ENCODE data around the gene RGS16. TPM values are rescaled to one million over a fixed set of nuclear protein-coding genes. Genes with fewer than 3 reads are reported as not detected.

RGS16 gene
- total and polyA plus RNA-seq, 9 of the 15 experiments (the other 6 are each of a cell fraction or from before 2014, with no cell fraction given) = 0.07 to 0.55 (median 0.36) TPM

GRCh38 chr1:182646739-182647138 lies 42.5 kb upstream of the RGS16 start:
- no peaks in the 10 kb centered on the region for H3K79me2 ChIP-seq (ENCODE audit: control insufficient read depth, insufficient read depth, low read length)
- intact Hi-C loops (cut with micrococcal nuclease) (no loop called here), in situ Hi-C loops (cut with MboI) (no loop called here)
- no peak overlapping the region for H3K9ac ChIP-seq (ENCODE audit: insufficient read depth in 1 of 2, low read depth in 2 of 2, low read length in 2 of 2)
- no peak overlapping the region for H3K27ac ChIP-seq (ENCODE audit: extremely low read depth, low read depth, low read length)
- TF ChIP-seq SRF (CRISPR knock-in tag; IDR thresholded peaks at IDR 0.05) (no peak), SMAD3 (CRISPR knock-in tag; conservative IDR thresholded peaks at IDR 0.05) (no peak), HMGN3 (IDR thresholded peaks at IDR 0.05; ENCODE audit: borderline replicate concordance, extremely low read depth, insufficient read length, low read depth, low read length) (no peak), BRD4 (IDR thresholded peaks at IDR 0.05) (no peak), ZNF174 (CRISPR knock-in tag; IDR thresholded peaks at IDR 0.05) (no peak), PURB (CRISPR knock-in tag; IDR thresholded peaks at IDR 0.05; ENCODE audit: low read depth) (no peak), RNF219 (CRISPR knock-in tag; IDR thresholded peaks at IDR 0.05) (no peak), ZNF143 (CRISPR knock-in tag; IDR thresholded peaks at IDR 0.05) (no peak), BRF1 (IDR thresholded peaks at IDR 0.05; ENCODE audit: borderline replicate concordance, extremely low read depth, insufficient read length) (no peak), RBM17 (IDR thresholded peaks at IDR 0.05; ENCODE audit: borderline replicate concordance, low read depth, low read length) (no peak), HINFP (tag; conservative IDR thresholded peaks at IDR 0.05; ENCODE audit: low read depth) (no peak)
- no peak overlapping the region for H2AFZ ChIP-seq (ENCODE audit: low read depth, low read length)
- H3K4me3 ChIP-seq = no peak overlapping the region
- peaks cover 21 to 43% of the 10 kb centered on the region in 2 experiments for H3K27me3 ChIP-seq (ENCODE audit: control insufficient read depth in 2 of 2, insufficient read depth in 2 of 2, low read length in 2 of 2)
- no peaks in the 10 kb centered on the region for H3K36me3 ChIP-seq (ENCODE audit: control insufficient read depth, insufficient read depth, low read length)
- H3K4me1 ChIP-seq (replicated peaks in 1 of 2; ENCODE audit: control insufficient read depth in 2 of 2, insufficient read depth in 2 of 2, low read length in 2 of 2) = no peaks in the 10 kb centered on the region
- ChIA-PET CTCF (ENCODE audit: low intra/inter-chr PET ratio) (no interaction called here), POLR2A (interaction anchor here (0.6 to 1.0 kb wide), 2 partner anchors 28 to 300 kb away, joined by 3 read pairs; no protein-coding TSS in a partner anchor)
- no peak for DNase-seq (ENCODE audit: extremely low read depth in 1 of 4, low spot score in 3 of 4)
- no peak overlapping the region for H3K4me2 ChIP-seq (ENCODE audit: insufficient read depth, low read length)
- no peaks in the 10 kb centered on the region; the same call in 1 of the 2 replicates for H4K20me1 ChIP-seq (replicated peaks; ENCODE audit: control insufficient read depth, insufficient read depth, low read length)
- BruUV-seq (replicated peaks) = no TSS peak
- no peaks in the 10 kb centered on the region for H3K9me3 ChIP-seq (replicated peaks; ENCODE audit: control insufficient read depth, insufficient read depth, low read depth, low read length)
- ATAC-seq = no peak
- FAIRE-seq = no peak
- H3K9me1 ChIP-seq (ENCODE audit: control insufficient read depth, insufficient read depth, low read length) = no peaks in the 10 kb centered on the region
- 2% methylated on average over 2 of the region's 2 CpGs for WGBS (ENCODE audit: insufficient coverage, low coverage, missing lambda C conversion rate)

Measured in K562 (cell line).